WTC11 (cell line): ENCODE results near the gene OR2V1. TPM values are rescaled to one million over a fixed set of nuclear protein-coding genes. Genes with fewer than 3 reads are reported as not detected.
"Not testable (repeated sequence)": the region's sequence is repeated elsewhere in the genome, so short reads cannot be mapped to it uniquely, and the experiment has no call there.

Source experiments
- ATAC-seq: fragments of 200-7000 bp; cut with Tn5 transposase; 2 replicates; pipeline ENCODE4 v1.10.0; 2021; ENCODE audit warnings: mild to moderate bottlenecking, moderate library complexity
- CTCF ChIA-PET: fragments of 300-600 bp; sonication (Branson Sonifier 250); formaldehyde crosslinking; loops from one replicate; lab custom pipeline; 2021; ENCODE audit warnings: antibody characterized with exemption; lab: Charles Lee
- POLR2A ChIA-PET: fragments of 350-600 bp; sonication (Branson Sonifier 250); formaldehyde crosslinking; loops from one replicate; lab custom pipeline; 2021; ENCODE audit warnings: antibody characterized with exemption; lab: Charles Lee
- DNase-seq: peaks from one replicate; pipeline ENCODE4 v3.0.0; 2021; ENCODE audit warnings: low spot score
- H3K27ac Mint-ChIP-seq: 2 replicates; pipeline ENCODE4 v1.8.0; 2021; ENCODE audit warnings: mixed read lengths
- H3K27me3 Mint-ChIP-seq: 2 replicates; pipeline ENCODE4 v1.8.0; 2021; ENCODE audit warnings: low read depth, mild to moderate bottlenecking, moderate library complexity, mixed read lengths
- H3K36me3 Mint-ChIP-seq: 2 replicates; pipeline ENCODE4 v1.8.0; 2021; ENCODE audit warnings: mixed read lengths
- H3K4me1 Mint-ChIP-seq: 2 replicates; pipeline ENCODE4 v1.8.0; 2022; ENCODE audit warnings: mixed read lengths
- H3K4me3 Mint-ChIP-seq: 2 replicates; pipeline ENCODE4 v1.8.0; 2021; ENCODE audit warnings: mild to moderate bottlenecking, moderate library complexity, mixed read lengths
- H3K9me3 Mint-ChIP-seq: 2 replicates; pipeline ENCODE4 v1.8.0; 2021; ENCODE audit warnings: mixed read lengths
- AR ChIP-seq: fragments of 250-450 bp; sonication (Bioruptor Pico); IDR thresholded peaks from 2 replicates; pipeline ENCODE4 v1.9.0; 2021; ENCODE audit warnings: mild to moderate bottlenecking
- ATF2 ChIP-seq: sonication (generic); formaldehyde crosslinking; IDR thresholded peaks from 2 replicates; pipeline ENCODE4 v1.8.1; 2022; ENCODE audit warnings: low read depth, missing genetic modification reagents, borderline replicate concordance
- FOXK1 ChIP-seq: sonication (generic); formaldehyde crosslinking; IDR thresholded peaks from 2 replicates; pipeline ENCODE4 v1.8.0; 2022; ENCODE audit warnings: mild to moderate bottlenecking, moderate library complexity, missing genetic modification reagents
- FOXP4 ChIP-seq: sonication (generic); formaldehyde crosslinking; IDR thresholded peaks from 2 replicates; pipeline ENCODE4 v1.8.0; 2022; ENCODE audit warnings: mild to moderate bottlenecking, missing genetic modification reagents
- GTF2I ChIP-seq: fragments of 250-450 bp; sonication (Bioruptor Pico); conservative IDR thresholded peaks from 2 replicates; pipeline ENCODE4 v1.4.0; 2021; ENCODE audit warnings: mild to moderate bottlenecking
- NFATC4 ChIP-seq: fragments of 250-450 bp; sonication (Bioruptor Pico); IDR thresholded peaks from 2 replicates; pipeline ENCODE4 v1.9.0; 2021; ENCODE audit warnings: mild to moderate bottlenecking
- PRDM15 ChIP-seq: sonication (generic); formaldehyde crosslinking; IDR thresholded peaks from 2 replicates; pipeline ENCODE4 v1.8.0; 2022; ENCODE audit warnings: missing genetic modification reagents
- SMAD3 ChIP-seq: sonication (generic); formaldehyde crosslinking; IDR thresholded peaks from 2 replicates; pipeline ENCODE4 v1.8.0; 2022; ENCODE audit warnings: missing genetic modification reagents, mild to moderate bottlenecking, borderline replicate concordance
- SOX15 ChIP-seq: fragments of 250-450 bp; sonication (Bioruptor Pico); IDR thresholded peaks from 2 replicates; pipeline ENCODE4 v1.9.0; 2021; ENCODE audit warnings: mild to moderate bottlenecking
- TEAD1 ChIP-seq: sonication (generic); formaldehyde crosslinking; IDR thresholded peaks from 2 replicates; pipeline ENCODE4 v1.8.0; 2022; ENCODE audit warnings: mild to moderate bottlenecking, missing genetic modification reagents
- TP53 ChIP-seq: sonication (generic); formaldehyde crosslinking; IDR thresholded peaks from 2 replicates; pipeline ENCODE4 v1.8.1; 2023; ENCODE audit warnings: mild to moderate bottlenecking, missing genetic modification reagents
- USF1 ChIP-seq: sonication (generic); formaldehyde crosslinking; IDR thresholded peaks from 2 replicates; pipeline ENCODE4 v1.8.0; 2022; ENCODE audit warnings: mild to moderate bottlenecking, missing genetic modification reagents
- ZNF219 ChIP-seq: sonication (generic); formaldehyde crosslinking; IDR thresholded peaks from 2 replicates; pipeline ENCODE4 v1.8.0; 2023; ENCODE audit warnings: missing genetic modification reagents, mild to moderate bottlenecking, borderline replicate concordance
- total RNA-seq: library from RNA; stranded (reverse); gene quantifications from 3 replicates; pipeline ENCODE4 v1.2.3, GENCODE V29; 2021
- TF ChIP-seq, protein P1 (sequence below): fragments of 250-450 bp; sonication (Bioruptor Pico); IDR thresholded peaks from 2 replicates; pipeline ENCODE4 v1.9.0; 2021; ENCODE audit warnings: moderate library complexity, mild to moderate bottlenecking, inconsistent platforms, borderline replicate concordance
- TF ChIP-seq, protein P2 (sequence below): fragments of 250-450 bp; sonication (Bioruptor Pico); IDR thresholded peaks from 2 replicates; pipeline ENCODE4 v1.8.0; 2021; ENCODE audit warnings: mild to moderate bottlenecking
- TF ChIP-seq, protein P3 (sequence below): sonication (generic); formaldehyde crosslinking; IDR thresholded peaks from 2 replicates; pipeline ENCODE4 v1.8.1; 2023; ENCODE audit warnings: mild to moderate bottlenecking, missing genetic modification reagents, moderate library complexity

OR2V1 gene
- total RNA-seq, 1 experiment from 2014 or later, result not detected

GRCh38 chr5:181105391-181106025 is 25.5 kb downstream of the OR2V1 start:
- DNase-seq (no peak), ATAC-seq (no peak)
- Mint-ChIP-seq H3K4me3 (no peak overlapping the region), H3K36me3 (no peaks in the 10 kb centered on the region), H3K9me3 (no peaks in the 10 kb centered on the region), H3K27me3 (peaks cover 34% of the 10 kb centered on the region), H3K4me1 (peaks cover 37% of the 10 kb centered on the region), H3K27ac (no peak overlapping the region)
- ChIA-PET CTCF (no interaction called here), POLR2A (no interaction called here)
- no peak for TF ChIP-seq AR
- TF ChIP-seq, protein P1, sequence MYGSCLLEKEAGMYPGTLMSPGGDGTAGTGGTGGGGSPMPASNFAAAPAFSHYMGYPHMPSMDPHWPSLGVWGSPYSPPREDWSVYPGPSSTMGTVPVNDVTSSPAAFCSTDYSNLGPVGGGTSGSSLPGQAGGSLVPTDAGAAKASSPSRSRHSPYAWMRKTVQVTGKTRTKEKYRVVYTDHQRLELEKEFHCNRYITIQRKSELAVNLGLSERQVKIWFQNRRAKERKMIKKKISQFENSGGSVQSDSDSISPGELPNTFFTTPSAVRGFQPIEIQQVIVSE (CRISPR knock-in tag), result no peak
- no peak for TF ChIP-seq FOXP4 (CRISPR knock-in tag)
- TF ChIP-seq USF1 (CRISPR knock-in tag), result no peak
- TF ChIP-seq ZNF219, result no peak
- TF ChIP-seq TP53 (CRISPR knock-in tag), result no peak
- no peak for TF ChIP-seq NFATC4
- TF ChIP-seq GTF2I (CRISPR knock-in tag), result no peak
- no peak for TF ChIP-seq SMAD3 (CRISPR knock-in tag)
- TF ChIP-seq, protein P2, sequence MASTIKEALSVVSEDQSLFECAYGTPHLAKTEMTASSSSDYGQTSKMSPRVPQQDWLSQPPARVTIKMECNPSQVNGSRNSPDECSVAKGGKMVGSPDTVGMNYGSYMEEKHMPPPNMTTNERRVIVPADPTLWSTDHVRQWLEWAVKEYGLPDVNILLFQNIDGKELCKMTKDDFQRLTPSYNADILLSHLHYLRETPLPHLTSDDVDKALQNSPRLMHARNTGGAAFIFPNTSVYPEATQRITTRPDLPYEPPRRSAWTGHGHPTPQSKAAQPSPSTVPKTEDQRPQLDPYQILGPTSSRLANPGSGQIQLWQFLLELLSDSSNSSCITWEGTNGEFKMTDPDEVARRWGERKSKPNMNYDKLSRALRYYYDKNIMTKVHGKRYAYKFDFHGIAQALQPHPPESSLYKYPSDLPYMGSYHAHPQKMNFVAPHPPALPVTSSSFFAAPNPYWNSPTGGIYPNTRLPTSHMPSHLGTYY (CRISPR knock-in tag), result no peak
- TF ChIP-seq FOXK1 (CRISPR knock-in tag), result no peak
- no peak for TF ChIP-seq PRDM15 (CRISPR knock-in tag)
- TF ChIP-seq ATF2 (CRISPR knock-in tag), result no peak
- no peak for TF ChIP-seq SOX15 (CRISPR knock-in tag)
- no peak for TF ChIP-seq TEAD1 (CRISPR knock-in tag)
- TF ChIP-seq, protein P3, sequence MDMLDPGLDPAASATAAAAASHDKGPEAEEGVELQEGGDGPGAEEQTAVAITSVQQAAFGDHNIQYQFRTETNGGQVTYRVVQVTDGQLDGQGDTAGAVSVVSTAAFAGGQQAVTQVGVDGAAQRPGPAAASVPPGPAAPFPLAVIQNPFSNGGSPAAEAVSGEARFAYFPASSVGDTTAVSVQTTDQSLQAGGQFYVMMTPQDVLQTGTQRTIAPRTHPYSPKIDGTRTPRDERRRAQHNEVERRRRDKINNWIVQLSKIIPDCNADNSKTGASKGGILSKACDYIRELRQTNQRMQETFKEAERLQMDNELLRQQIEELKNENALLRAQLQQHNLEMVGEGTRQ (CRISPR knock-in tag), result no peak

DNA sequence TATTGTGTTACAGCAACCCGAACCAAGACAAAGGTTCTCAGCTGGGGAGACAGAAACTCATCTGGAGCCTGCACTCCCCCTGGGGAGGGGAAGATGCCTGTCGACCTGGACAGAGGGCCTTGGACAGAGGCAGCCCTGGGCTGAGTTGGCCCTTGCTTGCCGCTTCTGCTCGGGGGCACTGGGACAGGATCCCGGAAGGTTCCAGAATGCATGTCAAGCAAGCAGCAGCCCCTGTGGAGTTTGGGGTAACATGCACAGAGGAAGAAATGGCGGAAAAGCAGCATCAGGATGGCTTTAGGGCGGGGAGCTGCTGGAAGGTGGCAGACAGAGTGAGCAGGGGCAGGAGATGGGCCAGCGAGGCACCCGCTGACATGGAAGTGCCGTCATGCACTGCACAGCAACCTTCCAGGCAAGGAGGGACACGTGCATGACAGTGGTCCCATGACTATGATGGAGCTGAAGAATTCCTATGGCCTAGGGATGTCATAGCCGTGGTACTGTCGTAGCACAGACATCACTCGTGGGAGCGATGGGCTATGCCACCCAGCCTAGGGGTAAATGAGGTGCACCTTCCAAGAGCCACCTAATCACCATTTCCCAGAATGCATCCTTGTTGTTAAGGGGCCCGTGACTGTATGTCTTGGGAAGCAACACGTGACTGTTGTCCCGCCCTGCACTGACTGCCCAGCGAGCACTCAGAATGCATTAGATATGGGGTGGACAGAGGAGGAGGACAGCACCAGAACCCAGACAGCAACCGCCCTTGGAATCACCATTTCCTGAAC is 26.2 kb downstream of the OR2V1 start:
- POLR2A ChIA-PET, H3K36me3 Mint-ChIP-seq, H3K27ac Mint-ChIP-seq, DNase-seq, H3K9me3 Mint-ChIP-seq, ATAC-seq: not testable (repeated sequence)
- Mint-ChIP-seq H3K4me3 (peak overlapping the region; percentile 89), H3K4me1 (peaks cover 33% of the 10 kb centered on the region), H3K27me3 (peaks cover 41% of the 10 kb centered on the region)
- CTCF ChIA-PET, result interaction anchor here (0.7 to 1.7 kb wide), 3 partner anchors 10 to 236 kb away, joined by 3 to 4 read pairs (median 3); no protein-coding TSS in a partner anchor

GRCh38 chr5:181104259-181104568 is 26.8 kb downstream of the OR2V1 start:
- Mint-ChIP-seq H3K4me1 (peaks cover 33% of the 10 kb centered on the region), H3K27me3 (peaks cover 47% of the 10 kb centered on the region), H3K4me3 (peak overlapping the region; percentile 89)
- peak; percentile 1; the same call in 1 of the 2 replicates for ATAC-seq
- POLR2A ChIA-PET, DNase-seq, H3K36me3 Mint-ChIP-seq, H3K9me3 Mint-ChIP-seq, H3K27ac Mint-ChIP-seq: not testable (repeated sequence)
- CTCF ChIA-PET, result interaction anchor here (0.7 to 1.7 kb wide), 3 partner anchors 10 to 235 kb away, joined by 3 to 4 read pairs (median 3); no protein-coding TSS in a partner anchor
